Right cardiac atrium (tissue), 5 donors: Measurements from ENCODE around the gene ZYG11A. TPM values are rescaled to one million over a fixed set of nuclear protein-coding genes. Genes with fewer than 3 reads are reported as not detected.

ENCODE experiments used
- ATAC-seq, 2 donors: fragments of 200-7000 bp; cut with Tn5 transposase; one replicate each; pipeline versions ENCODE4 v1.8.0 to v1.9.1; 2020; ENCODE audit warnings: moderate library complexity in 2 of 2, mild to moderate bottlenecking in 1 of 2
- DNase-seq, 3 donors: peaks; one replicate each; pipeline ENCODE4 v3.0.0-alpha.2; 2020
- H3K27ac ChIP-seq: one replicate; pipeline ENCODE4 v1.5.1; 2013; ENCODE audit warnings: mild to moderate bottlenecking, low read length, control low read depth, moderate library complexity
- H3K27me3 ChIP-seq: one replicate; pipeline ENCODE4 v1.6.1; 2013; ENCODE audit not compliant: control insufficient read depth, insufficient read depth
- H3K4me1 ChIP-seq: one replicate; pipeline ENCODE4 v1.6.1; 2013; ENCODE audit warnings: low read length; ENCODE audit not compliant: control insufficient read depth, insufficient read depth
- H3K4me3 ChIP-seq: one replicate; pipeline ENCODE4 v1.5.1; 2013; ENCODE audit warnings: low read length, control low read depth
- H3K9me3 ChIP-seq: one replicate; pipeline ENCODE4 v1.6.1; 2013; ENCODE audit warnings: low read length; ENCODE audit not compliant: control insufficient read depth
- WGBS: extraction: QIAGEN DNeasy Blood & Tissue Kit; methylation state at CpG from one replicate; pipeline ENCODE4 v1.1.7; 2013; 5-methylcytosine and 5-hydroxymethylcytosine counted together
- intact Hi-C, 4 donors: fragments of 100-400 bp; cut with DNase I; formaldehyde crosslinking; loops; one replicate each; pipeline versions ENCODE4 v1.11.0 to v1.14.0; 2022 to 2023
- microRNA-seq, 2 donors: library from miRNA; unstranded; fragments of <30 nt; microRNA quantifications; one replicate each; pipeline ENCODE4 v1.2.0, GENCODE V29; 2020 to 2021
- polyA plus RNA-seq: library from polyadenylated mRNA; stranded (reverse); fragments of 200-250 nt; gene quantifications from one replicate; pipeline ENCODE4 v1.2.3, GENCODE V29; 2013
- total RNA-seq, 4 donors: library from RNA; stranded (reverse); fragmentation: NEBNext Ultra II Directional; extraction: Animal tissue kit (Norgen Biotek cat#: 25700); gene quantifications; one replicate each; pipeline ENCODE4 v1.2.1, GENCODE V29; 2021
- donor health status: healthy with polysubstance abuse.
- donor health status: DM: no; HTN: yes; CAD: no.
- donor health status: DM: no; HTN: no; CAD: no.
- donor health status: DM: no; HTN: yes; CAD: no; lungs with severe emphysema.
- donor health status: DM: yes; HTN: yes; CAD: no.

The ZYG11A gene
- total and polyA plus RNA-seq, 5 donors: 0.02 to 0.06 TPM; not detected in 3

GRCh38 chr1:52937433-52938182 is 95.0 kb downstream of the ZYG11A start:
- Histone ChIP-seq H3K4me3 (no peak overlapping the region), H3K27ac (no peak overlapping the region), H3K4me1 (no peaks in the 10 kb centered on the region), H3K9me3 (no peaks in the 10 kb centered on the region), H3K27me3 (no peaks in the 10 kb centered on the region)
- DNase-seq (no peak), ATAC-seq (no peak)
- intact Hi-C loops: no loop called here
- 83% methylated on average over 3 of the region's 3 CpGs for WGBS

GRCh38 chr1:52938183-52938451 is 95.6 kb downstream of the ZYG11A start:
- H3K27me3 ChIP-seq: no peaks in the 10 kb centered on the region
- DNase-seq (no peak), ATAC-seq (no peak)
- no peak overlapping the region for H3K27ac ChIP-seq
- H3K9me3 ChIP-seq: no peaks in the 10 kb centered on the region
- no peak overlapping the region for H3K4me3 ChIP-seq
- no peaks in the 10 kb centered on the region for H3K4me1 ChIP-seq
- WGBS: 96% methylated on average over 1 of the region's 1 CpG
- intact Hi-C loops: no loop called here

GRCh38 chr1:52943876-52944416 is 101.4 kb downstream of the ZYG11A start:
- intact Hi-C loops: no loop called here

GRCh38 chr1:52944566-52944965 is 102.0 kb downstream of the ZYG11A start:
- no peaks in the 10 kb centered on the region for H3K9me3 ChIP-seq
- no peak overlapping the region for H3K4me3 ChIP-seq
- 88% methylated on average over 10 of the region's 10 CpGs for WGBS
- intact Hi-C loops: no loop called here
- ATAC-seq: no peak
- no peaks in the 10 kb centered on the region for H3K27me3 ChIP-seq
- H3K4me1 ChIP-seq: no peaks in the 10 kb centered on the region
- DNase-seq: no peak
- H3K27ac ChIP-seq: no peak overlapping the region

More at GRCh38 chr1:52943876-52944416, 101.4 kb downstream of the ZYG11A start:
- DNase-seq (no peak), ATAC-seq (no peak)
- H3K4me3 ChIP-seq: no peak overlapping the region
- WGBS: 86% methylated on average over 3 of the region's 3 CpGs
- no peak overlapping the region for H3K27ac ChIP-seq
- H3K4me1 ChIP-seq: no peaks in the 10 kb centered on the region
- no peaks in the 10 kb centered on the region for H3K9me3 ChIP-seq
- no peaks in the 10 kb centered on the region for H3K27me3 ChIP-seq

Small RNA genes within 50 kb of the gene (microRNA-seq; reads per million reads assigned to microRNA genes)
- gene MIR1273F (0 reads per million in 2 donors), gene MIR1273G (0 reads per million in 2 donors), gene MIR5095 (0 reads per million in 2 donors)

Other genes starting within 250 kb of the ZYG11A start
- 10 to 100 TPM in 2 of 4 donors, 1 to 10 TPM in 2; 9.4 to 13.9 (median 10.8) TPM for gene GPX7, start 240.4 kb upstream of the ZYG11A start, total RNA-seq
- gene GPX7, start 240.4 kb upstream of the ZYG11A start, polyA plus RNA-seq: 13.6 TPM
- gene SHISAL2A, start 209.6 kb upstream of the ZYG11A start, total RNA-seq: not detected
- gene SHISAL2A, start 209.6 kb upstream of the ZYG11A start, polyA plus RNA-seq: not detected
- 10 to 100 TPM; 14.9 to 16.4 (median 15.5) TPM for gene COA7, start 144.4 kb upstream of the ZYG11A start, total RNA-seq
- gene COA7, start 144.4 kb upstream of the ZYG11A start, polyA plus RNA-seq: 6.5 TPM
- 10 to 100 TPM; 41.9 to 58.7 (median 54.7) TPM for gene ZYG11B, start 116.3 kb upstream of the ZYG11A start, total RNA-seq
- gene ZYG11B, start 116.3 kb upstream of the ZYG11A start, polyA plus RNA-seq: 17.8 TPM
- gene ECHDC2, start 79.0 kb downstream of the ZYG11A start, total RNA-seq: 100 to 1,000 TPM; 104 to 145 (median 121) TPM
- 114 TPM for gene ECHDC2, start 79.0 kb downstream of the ZYG11A start, polyA plus RNA-seq
- gene SCP2, start 84.5 kb downstream of the ZYG11A start, total RNA-seq: 100 to 1,000 TPM; 129 to 149 (median 135) TPM
- 203 TPM for gene SCP2, start 84.5 kb downstream of the ZYG11A start, polyA plus RNA-seq
- 10 to 100 TPM; 36.5 to 62.4 (median 48.9) TPM for gene PODN, start 219.5 kb downstream of the ZYG11A start, total RNA-seq
- 40.7 TPM for gene PODN, start 219.5 kb downstream of the ZYG11A start, polyA plus RNA-seq